HT-29 (cell line): ENCODE data around the gene PRKD1. TPM values are rescaled to one million over a fixed set of nuclear protein-coding genes. Genes with fewer than 3 reads are reported as not detected.

Experiments
- small RNA-seq: library from RNA; depleted of rRNA; stranded (forward); fragments of <200 nt; gene quantifications from one replicate; pipeline ENCODE3, GENCODE V24; 2014
- total RNA-seq: library from RNA; depleted of rRNA; stranded (reverse); fragments of >200 nt; shearing (Covaris generic); gene quantifications from 2 replicates; pipeline ENCODE4 v1.2.3, GENCODE V29; 2014

PRKD1 gene
- total RNA-seq, 1 experiment from 2014 or later, result not detected

Small RNAs within 50 kb of the gene (small RNA-seq; reads per million reads assigned to genes)
- not detected for gene RNU6-1234P
